Osteocyte (in vitro differentiated cells): ENCODE data around the gene MLKL. TPM values are rescaled to one million over a fixed set of nuclear protein-coding genes. Genes with fewer than 3 reads are reported as not detected.
"Not testable (repeated sequence)": the region's sequence is repeated elsewhere in the genome, so short reads cannot be mapped to it uniquely, and the experiment has no call there.

ENCODE experiments used
- DNase-seq: peaks from one replicate; pipeline ENCODE4 v3.0.0; 2021; ENCODE audit warnings: mixed read lengths; ENCODE audit not compliant: unreplicated experiment; ENCODE audit errors: extremely low spot score
- H3K27ac Mint-ChIP-seq: one replicate; pipeline ENCODE4 v1.8.0; 2021; ENCODE audit warnings: mild to moderate bottlenecking, mixed read lengths; ENCODE audit not compliant: unreplicated experiment
- H3K27me3 Mint-ChIP-seq: one replicate; pipeline ENCODE4 v1.8.0; 2021; ENCODE audit warnings: mixed read lengths; ENCODE audit not compliant: unreplicated experiment
- H3K36me3 Mint-ChIP-seq: one replicate; pipeline ENCODE4 v1.8.0; 2021; ENCODE audit warnings: mixed read lengths; ENCODE audit not compliant: unreplicated experiment
- H3K4me1 Mint-ChIP-seq: one replicate; pipeline ENCODE4 v1.8.0; 2021; ENCODE audit warnings: mixed read lengths; ENCODE audit not compliant: unreplicated experiment
- H3K4me3 Mint-ChIP-seq: one replicate; pipeline ENCODE4 v1.8.0; 2021; ENCODE audit warnings: mild to moderate bottlenecking, moderate library complexity, mixed read lengths; ENCODE audit not compliant: unreplicated experiment
- H3K9me3 Mint-ChIP-seq: one replicate; pipeline ENCODE4 v1.8.0; 2021; ENCODE audit warnings: mixed read lengths; ENCODE audit not compliant: unreplicated experiment
- total RNA-seq: library from RNA; stranded (reverse); gene quantifications from 2 replicates; pipeline ENCODE4 v1.2.1, GENCODE V29; 2021
- TF ChIP-seq, protein P1 (sequence below): fragments of 200-600 bp; sonication (generic); IDR thresholded peaks from 2 replicates; pipeline ENCODE4 v1.5.0; 2021; ENCODE audit warnings: antibody characterized with exemption, mild to moderate bottlenecking, moderate library complexity

Gene MLKL
- total RNA-seq, 1 donor from 2014 or later: 1.3 TPM

GRCh38 chr16:74682556-74682955 lies 18.1 kb downstream of the MLKL start:
- Mint-ChIP-seq H3K4me3 (no peak overlapping the region), H3K27ac (no peak overlapping the region), H3K9me3 (no peaks in the 10 kb centered on the region), H3K27me3 (no peaks in the 10 kb centered on the region), H3K36me3 (no peaks in the 10 kb centered on the region), H3K4me1 (peaks cover 7% of the 10 kb centered on the region)
- TF ChIP-seq, protein P1, sequence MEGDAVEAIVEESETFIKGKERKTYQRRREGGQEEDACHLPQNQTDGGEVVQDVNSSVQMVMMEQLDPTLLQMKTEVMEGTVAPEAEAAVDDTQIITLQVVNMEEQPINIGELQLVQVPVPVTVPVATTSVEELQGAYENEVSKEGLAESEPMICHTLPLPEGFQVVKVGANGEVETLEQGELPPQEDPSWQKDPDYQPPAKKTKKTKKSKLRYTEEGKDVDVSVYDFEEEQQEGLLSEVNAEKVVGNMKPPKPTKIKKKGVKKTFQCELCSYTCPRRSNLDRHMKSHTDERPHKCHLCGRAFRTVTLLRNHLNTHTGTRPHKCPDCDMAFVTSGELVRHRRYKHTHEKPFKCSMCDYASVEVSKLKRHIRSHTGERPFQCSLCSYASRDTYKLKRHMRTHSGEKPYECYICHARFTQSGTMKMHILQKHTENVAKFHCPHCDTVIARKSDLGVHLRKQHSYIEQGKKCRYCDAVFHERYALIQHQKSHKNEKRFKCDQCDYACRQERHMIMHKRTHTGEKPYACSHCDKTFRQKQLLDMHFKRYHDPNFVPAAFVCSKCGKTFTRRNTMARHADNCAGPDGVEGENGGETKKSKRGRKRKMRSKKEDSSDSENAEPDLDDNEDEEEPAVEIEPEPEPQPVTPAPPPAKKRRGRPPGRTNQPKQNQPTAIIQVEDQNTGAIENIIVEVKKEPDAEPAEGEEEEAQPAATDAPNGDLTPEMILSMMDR: no peak
- no peak for DNase-seq

- Mint-ChIP-seq H3K27me3 (no peaks in the 10 kb centered on the region), H3K27ac (no peak overlapping the region), H3K4me1 (peaks cover 7% of the 10 kb centered on the region), H3K9me3 (no peaks in the 10 kb centered on the region), H3K36me3 (no peaks in the 10 kb centered on the region), H3K4me3 (no peak overlapping the region)
- no peak for DNase-seq
- TF ChIP-seq, protein P1: no peak
These were observed 20.0 kb downstream of the MLKL start for GRCh38 chr16:74680681-74681080.

- Mint-ChIP-seq H3K27ac (peak overlapping the region; percentile 41), H3K4me1 (peaks cover 7% of the 10 kb centered on the region), H3K4me3 (no peak overlapping the region), H3K9me3 (no peaks in the 10 kb centered on the region), H3K27me3 (peaks cover 3% of the 10 kb centered on the region), H3K36me3 (no peaks in the 10 kb centered on the region)
- TF ChIP-seq, protein P1: no peak
- DNase-seq: no peak
These were observed 20.7 kb downstream of the MLKL start for GRCh38 chr16:74679983-74680382.

DNA sequence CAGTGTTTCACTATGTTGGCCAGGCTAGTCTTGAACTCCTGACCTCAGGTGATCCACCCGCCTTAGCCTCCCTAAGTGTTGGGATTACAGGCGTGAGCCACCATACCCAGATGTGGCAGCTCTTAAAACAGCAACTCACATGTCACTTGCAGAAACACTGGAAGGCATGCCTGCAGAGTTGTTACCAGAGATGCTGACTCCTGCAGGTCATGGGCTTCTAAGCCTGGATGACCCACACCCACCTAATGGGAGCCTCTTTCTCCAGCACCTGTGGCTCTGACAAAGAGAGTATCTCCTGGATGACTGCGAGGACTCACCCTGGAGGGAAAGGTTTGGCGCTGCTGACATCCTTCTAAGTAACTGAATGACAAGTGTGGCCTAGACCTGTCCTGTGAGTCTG lies 22.8 kb downstream of the MLKL start:
- H3K27me3 Mint-ChIP-seq: peaks cover 3% of the 10 kb centered on the region
- H3K9me3 Mint-ChIP-seq: no peaks in the 10 kb centered on the region
- no peaks in the 10 kb centered on the region for H3K36me3 Mint-ChIP-seq
- no peak overlapping the region for H3K27ac Mint-ChIP-seq
- peaks cover 7% of the 10 kb centered on the region for H3K4me1 Mint-ChIP-seq
- no peak for DNase-seq
- TF ChIP-seq, protein P1: no peak
- no peak overlapping the region for H3K4me3 Mint-ChIP-seq

GRCh38 chr16:74673876-74674275 lies 26.8 kb downstream of the MLKL start:
- TF ChIP-seq, protein P1: no peak
- no peaks in the 10 kb centered on the region for H3K4me1 Mint-ChIP-seq
- no peaks in the 10 kb centered on the region for H3K36me3 Mint-ChIP-seq
- H3K4me3 Mint-ChIP-seq: no peak overlapping the region
- DNase-seq: no peak
- H3K9me3 Mint-ChIP-seq: no peaks in the 10 kb centered on the region
- H3K27me3 Mint-ChIP-seq: peaks cover 5% of the 10 kb centered on the region
- no peak overlapping the region for H3K27ac Mint-ChIP-seq

- not testable (repeated sequence) for H3K27me3 Mint-ChIP-seq, H3K4me1 Mint-ChIP-seq, DNase-seq, H3K36me3 Mint-ChIP-seq, H3K4me3 Mint-ChIP-seq, H3K27ac Mint-ChIP-seq
- H3K9me3 Mint-ChIP-seq: peaks cover 11% of the 10 kb centered on the region
These were observed 31.8 kb downstream of the MLKL start for GRCh38 chr16:74668877-74669276.
